K562 (cell line): ENCODE results near the gene LY6G6D. TPM values are rescaled to one million over a fixed set of nuclear protein-coding genes. Genes with fewer than 3 reads are reported as not detected.

Experiments
- BCOR ChIP-seq: fragments of 450-650 bp; IDR thresholded peaks from 2 replicates; pipeline ENCODE4 v1.6.1; 2016
- BMI1 ChIP-seq: fragments of 150-350 bp; IDR thresholded peaks from 2 replicates; pipeline ENCODE4 v1.6.1; 2014; ENCODE audit warnings: low read length
- ERF ChIP-seq: fragments of 450-650 bp; formaldehyde crosslinking; IDR thresholded peaks from 2 replicates; pipeline ENCODE4 v1.4.0; 2020; ENCODE audit warnings: mild to moderate bottlenecking, mixed read lengths
- FOSL1 ChIP-seq: fragments of 200-800 bp; sonication (Bioruptor generic); conservative IDR thresholded peaks from 2 replicates; pipeline ENCODE4 v1.6.1; 2016; ENCODE audit warnings: missing genetic modification characterization, missing compliant biosample characterization
- GABPB2 ChIP-seq: fragments of 250-450 bp; sonication (Bioruptor Pico); conservative IDR thresholded peaks from 2 replicates; pipeline ENCODE4 v1.5.1; 2021; ENCODE audit warnings: mild to moderate bottlenecking
- HDAC2 ChIP-seq: fragments of 450-650 bp; IDR thresholded peaks from 2 replicates; pipeline ENCODE4 v1.6.1; 2016; ENCODE audit warnings: mild to moderate bottlenecking
- HNRNPL ChIP-seq: fragments of 200-400 bp; formaldehyde crosslinking; IDR thresholded peaks from 2 replicates; pipeline ENCODE4 v1.6.1; 2017; ENCODE audit warnings: low read depth, mild to moderate bottlenecking, low read length
- ID3 ChIP-seq, 2 experiments: fragments of 250-450 bp in 1 of 2; fragments of 450-650 bp in 1 of 2; sonication (Bioruptor Pico) in 1 of 2; IDR thresholded peaks; 2 replicates each; pipeline versions ENCODE4 v1.6.1 to v1.8.0; 2016 to 2021; ENCODE audit warnings: mild to moderate bottlenecking in 2 of 2, moderate library complexity in 2 of 2, missing compliant biosample characterization in 1 of 2, missing genetic modification characterization in 1 of 2
- POLR3G ChIP-seq: IDR thresholded peaks from 2 replicates; pipeline ENCODE4 v1.6.1; 2011; ENCODE audit not compliant: insufficient read length, insufficient replicate concordance; ENCODE audit errors: extremely low read depth
- PRPF4 ChIP-seq: fragments of 200-400 bp; formaldehyde crosslinking; IDR thresholded peaks from one replicate; pipeline ENCODE4 v1.6.1; 2017; ENCODE audit warnings: low read length, low read depth, mild to moderate bottlenecking; ENCODE audit not compliant: insufficient read depth, poor library complexity, severe bottlenecking
- RHOXF2B ChIP-seq: fragments of 250-450 bp; sonication (Bioruptor Pico); conservative IDR thresholded peaks from 2 replicates; pipeline ENCODE4 v1.5.1; 2021
- ZC3H4 ChIP-seq: sonication (generic); formaldehyde crosslinking; IDR thresholded peaks from 2 replicates; pipeline ENCODE4 v1.9.0; 2021; ENCODE audit warnings: missing genetic modification reagents, borderline replicate concordance
- ZFP1 ChIP-seq: fragments of 450-650 bp; formaldehyde crosslinking; IDR thresholded peaks from 2 replicates; pipeline ENCODE4 v1.4.0; 2020; ENCODE audit warnings: mild to moderate bottlenecking, mixed read lengths
- ZNF324 ChIP-seq: fragments of 250-450 bp; sonication (Bioruptor Pico); IDR thresholded peaks from 2 replicates; pipeline ENCODE4 v1.4.0; 2020; ENCODE audit warnings: mild to moderate bottlenecking
- ZNF518B ChIP-seq: fragments of 250-450 bp; sonication (Bioruptor Pico); IDR thresholded peaks from 2 replicates; pipeline ENCODE4 v1.5.0; 2021; ENCODE audit warnings: mild to moderate bottlenecking, moderate library complexity
- polyA plus RNA-seq, 8 experiments: library from polyadenylated mRNA; depleted of rRNA in 4 of 8; stranded (reverse) in 5 of 8; unstranded in 3 of 8; fragments of >200 nt; fragmentation: Nextera tagmentation in 2 of 8; fragmentation: Illumina TruSeq in 1 of 8; extraction: Ambion mirVana in 2 of 8; extraction: Trizol in 1 of 8; gene quantifications; 2 replicates each; pipeline versions ENCODE4 v1.2.1 to v1.2.3, GENCODE V29; 2011 to 2014; ENCODE audit warnings: inconsistent platforms in 1 of 8, missing spikeins in 1 of 8
- total RNA-seq, 7 experiments: library from RNA; depleted of rRNA in 6 of 7; stranded (reverse); fragments of >200 nt in 6 of 7; fragmentation: Illumina TruSeq in 2 of 7; extraction: Trizol in 2 of 7; gene quantifications; 2 replicates each; pipeline versions ENCODE4 v1.2.1 to v1.2.3, GENCODE V29; 2011 to 2021; ENCODE audit warnings: low replicate concordance in 1 of 7
- TF ChIP-seq, protein P1 (sequence below): sonication (generic); formaldehyde crosslinking; IDR thresholded peaks from 2 replicates; pipeline ENCODE4 v1.8.0; 2022; ENCODE audit warnings: missing genetic modification reagents, mild to moderate bottlenecking, borderline replicate concordance
- TF ChIP-seq, protein P2 (sequence below): fragments of 450-650 bp; IDR thresholded peaks from one replicate; pipeline ENCODE4 v1.6.1; 2018; ENCODE audit warnings: mild to moderate bottlenecking, moderate library complexity; ENCODE audit not compliant: partially characterized antibody

LY6G6D gene
- total and polyA plus RNA-seq, 9 of the 15 experiments (the other 6 are each of a cell fraction or from before 2014, with no cell fraction given): 0.30 to 0.38 TPM; not detected in 7

DNA sequence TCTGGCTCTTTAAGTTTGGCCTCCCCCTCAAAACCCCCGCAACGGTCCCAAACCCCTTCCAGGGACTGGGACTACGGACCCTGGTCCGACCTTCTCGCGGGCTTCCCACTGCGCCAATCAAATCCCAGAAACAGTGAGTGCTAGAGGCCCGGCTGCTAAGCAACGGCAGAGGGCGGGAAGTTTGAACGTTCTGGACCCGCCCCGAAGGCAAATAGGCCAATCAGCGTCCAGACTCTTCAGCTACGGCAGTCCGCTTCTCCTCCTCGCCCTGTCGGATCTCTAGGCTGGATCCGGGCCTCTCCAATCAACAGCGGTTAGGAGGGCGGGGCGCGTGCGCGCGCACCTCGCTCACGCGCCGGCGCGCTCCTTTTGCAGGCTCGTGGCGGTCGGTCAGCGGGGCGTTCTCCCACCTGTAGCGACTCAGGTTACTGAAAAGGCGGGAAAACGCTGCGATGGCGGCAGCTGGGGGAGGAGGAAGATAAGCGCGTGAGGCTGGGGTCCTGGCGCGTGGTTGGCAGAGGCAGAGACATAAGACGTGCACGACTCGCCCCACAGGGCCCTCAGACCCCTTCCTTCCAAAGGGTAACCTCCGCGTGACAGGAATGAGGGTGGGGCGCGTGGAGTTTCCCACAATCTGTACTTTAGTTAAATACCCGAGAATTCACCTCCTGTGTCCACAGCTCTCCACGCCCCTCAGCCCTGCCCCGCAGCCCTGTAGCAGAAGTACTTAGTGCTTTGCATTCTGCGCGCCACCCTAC lies 24.7 kb downstream of the LY6G6D start, which contains the start of gene MSH5 (continued):
- TF ChIP-seq ID3 (CRISPR knock-in tag; IDR thresholded peaks at IDR 0.05) (no peak), ID3 (tag; IDR thresholded peaks at IDR 0.05) (peak; percentile 95), FOSL1 (tag) (no peak), POLR3G (no peak), RHOXF2B (CRISPR knock-in tag) (peak; percentile 65; the same call in 1 of the 2 replicates), ZNF324 (CRISPR knock-in tag) (no peak), BMI1 (no peak), ERF (CRISPR knock-in tag) (peak; percentile 90), BCOR (peak; percentile 48; the same call in 1 of the 2 replicates), ZC3H4 (CRISPR knock-in tag) (no peak), GABPB2 (CRISPR knock-in tag) (peak; percentile 41; the same call in 1 of the 2 replicates), ZNF518B (no peak), HNRNPL (no peak), ZFP1 (CRISPR knock-in tag) (no peak), PRPF4 (no peak), HDAC2 (peak; percentile 80)
- TF ChIP-seq, protein P1, sequence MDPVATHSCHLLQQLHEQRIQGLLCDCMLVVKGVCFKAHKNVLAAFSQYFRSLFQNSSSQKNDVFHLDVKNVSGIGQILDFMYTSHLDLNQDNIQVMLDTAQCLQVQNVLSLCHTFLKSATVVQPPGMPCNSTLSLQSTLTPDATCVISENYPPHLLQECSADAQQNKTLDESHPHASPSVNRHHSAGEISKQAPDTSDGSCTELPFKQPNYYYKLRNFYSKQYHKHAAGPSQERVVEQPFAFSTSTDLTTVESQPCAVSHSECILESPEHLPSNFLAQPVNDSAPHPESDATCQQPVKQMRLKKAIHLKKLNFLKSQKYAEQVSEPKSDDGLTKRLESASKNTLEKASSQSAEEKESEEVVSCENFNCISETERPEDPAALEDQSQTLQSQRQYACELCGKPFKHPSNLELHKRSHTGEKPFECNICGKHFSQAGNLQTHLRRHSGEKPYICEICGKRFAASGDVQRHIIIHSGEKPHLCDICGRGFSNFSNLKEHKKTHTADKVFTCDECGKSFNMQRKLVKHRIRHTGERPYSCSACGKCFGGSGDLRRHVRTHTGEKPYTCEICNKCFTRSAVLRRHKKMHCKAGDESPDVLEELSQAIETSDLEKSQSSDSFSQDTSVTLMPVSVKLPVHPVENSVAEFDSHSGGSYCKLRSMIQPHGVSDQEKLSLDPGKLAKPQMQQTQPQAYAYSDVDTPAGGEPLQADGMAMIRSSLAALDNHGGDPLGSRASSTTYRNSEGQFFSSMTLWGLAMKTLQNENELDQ (CRISPR knock-in tag): peak; percentile 97; the same call in 1 of the 2 replicates
- TF ChIP-seq, protein P2, sequence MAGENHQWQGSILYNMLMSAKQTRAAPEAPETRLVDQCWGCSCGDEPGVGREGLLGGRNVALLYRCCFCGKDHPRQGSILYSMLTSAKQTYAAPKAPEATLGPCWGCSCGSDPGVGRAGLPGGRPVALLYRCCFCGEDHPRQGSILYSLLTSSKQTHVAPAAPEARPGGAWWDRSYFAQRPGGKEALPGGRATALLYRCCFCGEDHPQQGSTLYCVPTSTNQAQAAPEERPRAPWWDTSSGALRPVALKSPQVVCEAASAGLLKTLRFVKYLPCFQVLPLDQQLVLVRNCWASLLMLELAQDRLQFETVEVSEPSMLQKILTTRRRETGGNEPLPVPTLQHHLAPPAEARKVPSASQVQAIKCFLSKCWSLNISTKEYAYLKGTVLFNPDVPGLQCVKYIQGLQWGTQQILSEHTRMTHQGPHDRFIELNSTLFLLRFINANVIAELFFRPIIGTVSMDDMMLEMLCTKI: no peak
